Measurements from ENCODE around the gene PKHD1. TPM values are rescaled to one million over a fixed set of nuclear protein-coding genes. Genes with fewer than 3 reads are reported as not detected.

Gene PKHD1
- total RNA-seq, 2 donors from 2014 or later = 0.14 TPM; not detected in 1

- no peak overlapping the region for H3K4me3 ChIP-seq
- DNase-seq (ENCODE audit: low spot score) = no peak
- ATAC-seq (ENCODE audit: insufficient number of reproducible peaks, low FRiP score, low read depth) = no peak
- no peaks in the 10 kb centered on the region for H3K36me3 ChIP-seq
- no peaks in the 10 kb centered on the region for H3K27me3 ChIP-seq (replicated peaks; ENCODE audit: insufficient read depth)
- no peak for TF ChIP-seq CTCF (IDR thresholded peaks at IDR 0.05)
- no peaks in the 10 kb centered on the region for H3K9me3 ChIP-seq
- no peak overlapping the region for H3K27ac ChIP-seq
- no peaks in the 10 kb centered on the region for H3K4me1 ChIP-seq (ENCODE audit: control insufficient read depth in 1 of 2, low read depth in 2 of 2)
Measured at GRCh38 chr6:51718533-51718932, 368.9 kb downstream of the PKHD1 start.

GRCh38 chr6:51717477-51717876 is 369.9 kb downstream of the PKHD1 start:
- H3K9me3 ChIP-seq = no peaks in the 10 kb centered on the region
- TF ChIP-seq CTCF (IDR thresholded peaks at IDR 0.05) = no peak

GRCh38 chr6:51711876-51712275 is 375.5 kb downstream of the PKHD1 start:
- Histone ChIP-seq H3K27ac (no peak overlapping the region), H3K36me3 (no peaks in the 10 kb centered on the region), H3K4me1 (ENCODE audit: control insufficient read depth in 1 of 2, low read depth in 2 of 2) (no peaks in the 10 kb centered on the region), H3K4me3 (no peak overlapping the region), H3K27me3 (replicated peaks; ENCODE audit: insufficient read depth) (no peaks in the 10 kb centered on the region), H3K9me3 (no peaks in the 10 kb centered on the region)
- DNase-seq (ENCODE audit: low spot score) = no peak
- no peak for TF ChIP-seq CTCF (IDR thresholded peaks at IDR 0.05)
- no peak for ATAC-seq (ENCODE audit: insufficient number of reproducible peaks, low FRiP score, low read depth)

More at GRCh38 chr6:51717477-51717876, 369.9 kb downstream of the PKHD1 start:
- no peaks in the 10 kb centered on the region for H3K36me3 ChIP-seq
- no peaks in the 10 kb centered on the region for H3K4me1 ChIP-seq (ENCODE audit: control insufficient read depth in 1 of 2, low read depth in 2 of 2)
- DNase-seq (ENCODE audit: low spot score) (no peak), ATAC-seq (ENCODE audit: insufficient number of reproducible peaks, low FRiP score, low read depth) (no peak)
- H3K27ac ChIP-seq = no peak overlapping the region
- H3K27me3 ChIP-seq (replicated peaks; ENCODE audit: insufficient read depth) = no peaks in the 10 kb centered on the region
- H3K4me3 ChIP-seq = no peak overlapping the region

- no peaks in the 10 kb centered on the region for H3K36me3 ChIP-seq
- H3K4me3 ChIP-seq = no peak overlapping the region
- H3K27me3 ChIP-seq (replicated peaks; ENCODE audit: insufficient read depth) = no peaks in the 10 kb centered on the region
- DNase-seq (ENCODE audit: low spot score) = no peak
- no peaks in the 10 kb centered on the region for H3K9me3 ChIP-seq
- ATAC-seq (ENCODE audit: insufficient number of reproducible peaks, low FRiP score, low read depth) = no peak
- no peak for TF ChIP-seq CTCF (IDR thresholded peaks at IDR 0.05)
- no peak overlapping the region for H3K27ac ChIP-seq
- H3K4me1 ChIP-seq (ENCODE audit: control insufficient read depth in 1 of 2, low read depth in 2 of 2) = no peaks in the 10 kb centered on the region
Measured at GRCh38 chr6:51706086-51706485, 381.3 kb downstream of the PKHD1 start.

GRCh38 chr6:51704932-51705540 is 382.4 kb downstream of the PKHD1 start:
- Histone ChIP-seq H3K36me3 (no peaks in the 10 kb centered on the region), H3K4me3 (no peak overlapping the region), H3K27me3 (replicated peaks; ENCODE audit: insufficient read depth) (no peaks in the 10 kb centered on the region), H3K9me3 (no peaks in the 10 kb centered on the region), H3K4me1 (ENCODE audit: control insufficient read depth in 1 of 2, low read depth in 2 of 2) (no peaks in the 10 kb centered on the region), H3K27ac (no peak overlapping the region)
- no peak for TF ChIP-seq CTCF (IDR thresholded peaks at IDR 0.05)
- DNase-seq (ENCODE audit: low spot score) = no peak
- ATAC-seq (ENCODE audit: insufficient number of reproducible peaks, low FRiP score, low read depth) = no peak

Measured in thoracic aorta (tissue), 2 donors.